Subcutaneous adipose tissue (tissue), 4 donors: ENCODE data around the gene KMT5B. TPM values are rescaled to one million over a fixed set of nuclear protein-coding genes. Genes with fewer than 3 reads are reported as not detected.

Source experiments
- CTCF ChIP-seq: fragments of 450-650 bp; IDR thresholded peaks from one replicate; pipeline ENCODE4 v1.5.1; 2016; ENCODE audit warnings: low read depth, mild to moderate bottlenecking, control low read depth, antibody characterized with exemption, moderate library complexity
- total RNA-seq, 4 donors: library from RNA; depleted of rRNA; stranded (reverse); fragments of >200 nt; gene quantifications; one replicate each; pipeline ENCODE4 v1.1.0, GENCODE V29; 2016

Gene KMT5B
- total RNA-seq, 4 donors from 2014 or later: 30.6 to 42.8 (median 37.9) TPM

- no peak for TF ChIP-seq CTCF
These were observed 70.4 kb downstream of the KMT5B start for GRCh38 chr11:68142441-68143309.

- TF ChIP-seq CTCF: no peak
These were observed 71.1 kb downstream of the KMT5B start for GRCh38 chr11:68142028-68142412.

- TF ChIP-seq CTCF: no peak
These were observed 71.7 kb downstream of the KMT5B start for GRCh38 chr11:68141246-68142027.

GRCh38 chr11:68140496-68141245, 72.4 kb downstream of the KMT5B start:
- TF ChIP-seq CTCF: no peak

- TF ChIP-seq CTCF: no peak
These were observed 74.9 kb downstream of the KMT5B start for GRCh38 chr11:68138237-68138636.

GRCh38 chr11:68137833-68138232, 75.3 kb downstream of the KMT5B start:
- TF ChIP-seq CTCF: no peak
